Activated CD4-positive, alpha-beta T cell treated with anti-CD3 and anti-CD28 coated beads, Interleukin-2, Interleukin-4, amounts not matched to agents 100 ng/mL and 50 ng/mL, durations not matched to agents 16 hours and 8 hours (primary cell): ENCODE data around the gene KLK3.
"Not testable (repeated sequence)": the region's sequence is repeated elsewhere in the genome, so short reads cannot be mapped to it uniquely, and the experiment has no call there.

Source experiments
- DNase-seq: peaks from one replicate; pipeline ENCODE4 v3.0.0-alpha.2; 2020; ENCODE audit warnings: low spot score

Gene KLK3

DNA sequence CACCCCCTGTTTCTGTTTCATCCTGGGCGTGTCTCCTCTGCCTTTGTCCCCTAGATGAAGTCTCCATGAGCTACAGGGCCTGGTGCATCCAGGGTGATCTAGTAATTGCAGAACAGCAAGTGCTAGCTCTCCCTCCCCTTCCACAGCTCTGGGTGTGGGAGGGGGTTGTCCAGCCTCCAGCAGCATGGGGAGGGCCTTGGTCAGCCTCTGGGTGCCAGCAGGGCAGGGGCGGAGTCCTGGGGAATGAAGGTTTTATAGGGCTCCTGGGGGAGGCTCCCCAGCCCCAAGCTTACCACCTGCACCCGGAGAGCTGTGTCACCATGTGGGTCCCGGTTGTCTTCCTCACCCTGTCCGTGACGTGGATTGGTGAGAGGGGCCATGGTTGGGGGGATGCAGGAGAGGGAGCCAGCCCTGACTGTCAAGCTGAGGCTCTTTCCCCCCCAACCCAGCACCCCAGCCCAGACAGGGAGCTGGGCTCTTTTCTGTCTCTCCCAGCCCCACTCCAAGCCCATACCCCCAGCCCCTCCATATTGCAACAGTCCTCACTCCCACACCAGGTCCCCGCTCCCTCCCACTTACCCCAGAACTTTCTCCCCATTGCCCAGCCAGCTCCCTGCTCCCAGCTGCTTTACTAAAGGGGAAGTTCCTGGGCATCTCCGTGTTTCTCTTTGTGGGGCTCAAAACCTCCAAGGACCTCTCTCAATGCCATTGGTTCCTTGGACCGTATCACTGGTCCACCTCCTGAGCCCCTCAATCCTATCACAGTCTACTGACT, at the start of gene KLK3:
KLK3 (plus strand) TSS at position 280 of the 775 bp plus-strand sequence; CDS start at position 321, 41 bp downstream.
- DNase-seq, result no peak

DNA sequence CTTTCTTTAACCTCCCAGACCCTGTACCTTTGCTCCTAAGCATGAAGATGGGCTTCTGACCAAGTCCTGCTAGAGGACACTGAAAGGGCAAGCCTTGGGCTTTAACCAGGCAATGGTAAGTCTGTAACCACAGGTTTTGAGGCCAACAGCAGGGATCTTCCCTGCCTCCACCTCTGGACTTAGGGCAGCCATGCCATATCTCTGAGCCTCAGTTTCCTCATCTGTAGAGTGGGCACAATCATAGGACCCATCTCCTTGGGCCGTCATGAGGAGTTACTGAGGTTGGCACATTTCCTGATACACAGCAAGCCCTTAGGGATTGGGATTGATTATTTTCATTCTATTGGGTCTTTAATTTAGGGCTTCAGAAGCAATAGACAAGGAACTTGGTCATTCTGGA, 45.9 kb upstream of the KLK3 start:
- no peak for DNase-seq

DNA sequence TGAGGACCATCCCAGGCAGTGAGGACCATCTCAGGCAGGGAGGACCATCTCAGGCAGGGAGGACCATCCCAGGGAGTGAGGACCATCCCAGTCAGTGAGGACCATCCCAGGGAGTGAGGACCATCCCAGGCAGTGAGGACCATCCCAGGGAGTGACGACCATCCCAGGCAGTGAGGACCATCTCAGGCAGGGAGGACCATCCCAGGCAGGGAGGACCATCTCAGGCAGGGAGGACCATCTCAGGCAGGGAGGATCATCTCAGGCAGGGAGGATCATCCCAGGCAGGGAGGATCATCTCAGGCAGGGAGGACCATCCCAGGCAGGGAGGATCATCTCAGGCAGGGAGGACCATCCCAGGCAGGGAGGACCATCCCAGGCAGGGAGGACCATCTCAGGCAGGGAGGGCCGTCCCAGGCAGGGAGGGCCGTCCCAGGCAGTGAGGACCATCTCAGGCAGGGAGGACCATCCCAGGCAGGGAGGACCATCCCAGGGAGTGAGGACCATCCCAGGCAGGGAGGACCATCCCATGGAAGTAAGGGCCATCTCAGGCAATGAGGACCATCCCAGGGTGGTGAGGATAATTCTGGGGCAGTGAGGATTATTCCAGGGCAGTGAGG, 43.0 kb upstream of the KLK3 start:
- not testable (repeated sequence) for DNase-seq

DNA sequence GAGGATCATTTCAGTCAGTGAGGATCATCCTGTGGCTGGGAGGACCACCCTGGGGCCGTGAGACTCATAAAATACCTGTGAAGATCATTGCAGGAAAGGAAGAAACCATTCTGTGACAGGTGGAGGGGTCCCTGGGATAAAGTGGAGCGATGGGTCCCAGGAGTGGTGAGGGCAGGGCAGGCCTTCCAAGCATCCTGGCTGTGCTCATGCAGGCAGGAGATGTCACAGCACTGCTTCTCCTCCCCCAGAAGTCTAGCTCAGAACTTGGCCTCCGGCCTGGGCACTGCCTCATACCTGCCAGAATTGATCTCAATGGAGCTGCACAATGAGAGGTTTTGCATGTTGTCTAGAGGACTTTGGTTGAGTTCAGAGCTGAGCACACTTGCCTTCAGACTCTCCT, 42.2 kb upstream of the KLK3 start:
- no peak for DNase-seq

- DNase-seq, result no peak
Observed at GRCh38 chr19:50814883-50815282, 39.8 kb upstream of the KLK3 start.

- no peak for DNase-seq
Observed at GRCh38 chr19:50815439-50815838, 39.3 kb upstream of the KLK3 start.

DNA sequence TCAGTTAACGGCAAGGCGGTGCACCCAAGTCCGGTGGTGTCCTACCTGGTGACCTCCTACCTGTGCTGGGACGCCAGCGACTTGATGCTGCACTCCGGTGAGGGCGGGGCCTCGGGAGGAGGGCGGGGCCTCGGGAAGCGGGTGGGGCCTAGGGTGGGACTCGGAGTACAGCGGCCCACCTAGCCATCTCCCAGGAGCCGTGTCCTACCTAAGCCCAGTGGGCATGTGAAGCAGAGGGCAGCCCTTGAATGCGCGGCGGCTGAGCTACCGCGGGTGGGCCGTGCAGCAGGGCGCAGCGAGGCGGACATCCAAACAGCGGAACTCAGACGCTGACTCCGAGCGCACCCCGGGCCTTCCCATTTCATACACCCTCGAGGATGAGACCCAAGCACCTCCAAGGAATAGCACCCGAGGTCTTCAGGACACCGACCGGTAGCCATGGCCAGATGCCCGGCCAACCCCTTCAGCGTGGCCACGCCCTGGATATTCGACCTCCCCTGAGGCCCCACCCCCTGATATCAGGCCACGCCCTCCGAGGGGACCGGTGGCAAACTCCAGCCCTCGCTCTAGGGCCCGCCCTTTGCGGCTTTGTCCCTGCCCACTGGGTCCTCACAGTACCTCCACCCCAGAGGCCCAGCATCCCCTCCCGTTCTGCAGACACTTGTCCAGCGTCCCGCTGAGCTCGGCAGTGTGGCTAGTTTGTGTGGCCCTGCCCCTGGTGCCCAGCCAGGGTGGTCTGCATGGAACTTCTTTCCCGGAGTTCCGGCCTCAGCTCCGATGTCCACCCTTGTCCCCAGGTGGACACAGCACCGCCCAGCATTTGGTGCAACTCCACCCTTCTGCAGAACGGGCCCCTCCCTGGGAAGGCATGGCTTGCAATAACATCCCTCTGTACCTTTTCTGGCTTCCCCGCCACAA, 36.5 kb upstream of the KLK3 start:
- peak; percentile 65 for DNase-seq

GRCh38 chr19:50818859-50819472, 35.7 kb upstream of the KLK3 start:
- DNase-seq, result no peak

- DNase-seq, result no peak
Observed at GRCh38 chr19:50819636-50820035, 35.1 kb upstream of the KLK3 start.

- DNase-seq, result no peak
Observed at GRCh38 chr19:50820086-50820485, 34.6 kb upstream of the KLK3 start.

DNA sequence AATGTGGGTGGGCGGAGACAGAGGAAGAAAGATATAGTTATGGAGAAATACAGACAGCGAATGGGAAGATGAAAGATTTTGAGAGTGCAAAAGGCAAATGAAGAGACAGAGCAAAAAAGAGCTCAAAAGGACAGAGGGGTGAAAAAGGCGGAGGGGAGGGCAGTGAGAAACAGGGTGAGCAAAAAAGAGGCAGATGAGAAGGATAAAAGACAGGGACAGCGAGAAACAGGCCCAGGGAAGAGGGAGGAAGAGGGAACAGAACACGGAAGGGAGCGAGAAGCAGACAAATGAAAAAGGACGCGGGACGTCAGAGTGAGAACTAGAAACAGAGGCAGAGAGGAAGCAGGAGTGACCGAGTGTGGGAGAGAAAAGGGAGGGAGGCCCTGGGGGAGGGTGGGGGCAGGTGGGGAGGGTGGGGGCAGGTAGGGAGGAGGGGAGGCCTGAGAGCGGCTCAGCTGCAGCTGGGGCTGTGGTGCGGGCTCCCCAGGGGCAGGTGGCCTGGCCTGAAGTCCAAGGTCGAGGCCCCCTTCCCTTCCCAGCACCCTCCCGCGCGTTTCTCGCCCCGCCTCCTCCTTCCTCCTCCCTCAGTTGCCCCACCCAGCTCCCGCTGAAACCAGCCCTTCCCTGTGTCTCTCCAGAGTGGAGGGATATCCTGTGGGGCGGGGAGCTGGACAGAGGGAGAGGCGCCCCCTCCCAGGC, 34.0 kb upstream of the KLK3 start:
- no peak for DNase-seq

DNA sequence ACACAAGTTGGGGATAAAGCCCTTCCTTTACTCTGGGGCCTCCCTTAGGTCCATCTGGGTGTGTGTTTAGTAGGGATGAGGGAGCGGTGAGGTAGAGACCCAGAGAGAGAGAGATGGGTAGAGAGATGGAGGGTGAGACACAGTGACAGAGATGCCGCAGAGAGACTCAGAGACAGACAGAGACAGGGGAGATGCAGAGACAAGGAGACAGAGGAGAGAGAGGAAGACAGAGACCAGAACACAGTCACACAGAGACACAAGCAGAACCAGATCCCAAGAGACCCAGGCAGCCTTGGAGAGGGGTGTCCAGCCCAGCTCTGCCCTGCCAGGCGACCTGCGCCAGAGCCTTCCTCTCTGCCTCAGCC, 33.5 kb upstream of the KLK3 start:
- DNase-seq, result no peak

DNA sequence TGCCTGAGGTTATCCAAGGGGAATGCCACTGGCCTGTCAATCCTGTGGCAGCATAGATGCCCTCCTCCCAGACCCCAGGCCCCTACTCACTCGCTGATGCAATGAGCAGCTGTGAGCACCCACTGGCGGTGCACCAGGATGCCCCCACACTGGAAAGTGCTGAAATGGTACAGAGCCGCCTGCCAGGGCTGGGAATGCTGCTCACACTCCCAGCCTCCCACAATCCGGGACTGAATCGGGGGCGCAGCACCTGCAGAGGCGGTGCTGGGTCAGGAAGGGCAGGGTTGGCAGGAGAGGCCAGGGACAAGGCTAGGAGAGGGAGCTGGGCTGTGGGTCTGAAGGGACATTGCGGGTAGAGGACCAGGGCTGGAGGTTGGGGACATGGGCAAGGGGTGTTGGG, 33.1 kb upstream of the KLK3 start:
- no peak for DNase-seq

- DNase-seq, result no peak
Observed at GRCh38 chr19:50822661-50823208, 32.0 kb upstream of the KLK3 start.

DNA sequence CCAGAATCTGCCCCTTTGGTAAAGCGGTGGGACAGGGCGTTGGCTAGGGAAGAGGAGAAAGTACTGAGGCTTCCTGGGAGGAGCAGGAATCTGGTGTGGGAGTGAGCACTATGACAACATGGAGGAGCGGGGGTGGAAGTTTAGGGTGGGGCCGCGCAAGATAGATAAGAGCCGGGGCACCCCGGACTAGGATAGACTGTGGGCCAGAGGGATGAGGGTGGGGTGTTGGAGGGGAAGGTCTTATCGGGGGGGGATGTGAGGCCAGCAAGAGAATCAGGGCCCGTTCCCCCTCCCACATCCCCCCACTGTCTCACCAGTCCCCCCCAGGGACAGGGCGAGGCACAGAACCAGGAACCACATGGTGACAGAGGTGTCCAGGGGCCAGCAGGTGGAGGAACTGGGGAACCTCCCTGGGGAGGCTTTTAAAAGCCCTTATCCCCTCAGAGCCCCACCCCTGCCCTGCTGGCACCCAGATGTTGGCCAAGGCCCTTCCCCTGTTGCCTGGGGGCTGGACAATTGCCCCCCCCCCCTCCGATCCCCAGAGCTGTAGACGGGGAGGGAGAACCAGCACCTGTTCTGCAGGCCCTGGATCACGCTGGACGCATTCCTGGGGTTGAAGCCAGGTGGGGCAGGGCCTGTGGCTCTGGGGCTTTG, 31.2 kb upstream of the KLK3 start, which contains the start of gene KLK1:
KLK1 (minus strand) TSS at position 399 of the 654 bp plus-strand sequence; CDS start at position 360, 39 bp downstream.
- no peak for DNase-seq

- DNase-seq, result no peak
Observed at GRCh38 chr19:50826492-50827240, 28.0 kb upstream of the KLK3 start.

- no peak for DNase-seq
Observed at GRCh38 chr19:50827476-50827875, 27.2 kb upstream of the KLK3 start.

DNA sequence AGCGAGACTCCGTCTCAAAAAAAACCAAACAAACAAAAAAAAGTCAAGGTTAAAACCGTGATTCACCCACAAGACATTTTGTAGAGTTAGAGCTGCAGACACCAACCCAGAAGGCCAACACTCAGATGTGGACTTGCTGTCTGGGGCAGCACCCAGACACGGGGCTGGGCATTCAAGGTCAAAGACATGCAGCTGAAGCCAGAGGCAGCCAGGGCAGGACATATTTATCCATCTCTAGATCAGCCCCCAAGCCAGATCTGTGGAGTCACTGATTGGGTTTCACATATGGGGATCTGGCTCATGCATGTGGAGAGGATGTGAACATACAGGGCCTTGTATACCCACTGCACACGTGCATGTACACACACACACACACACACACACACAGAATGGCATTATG, 24.9 kb upstream of the KLK3 start:
- DNase-seq, result no peak

DNA sequence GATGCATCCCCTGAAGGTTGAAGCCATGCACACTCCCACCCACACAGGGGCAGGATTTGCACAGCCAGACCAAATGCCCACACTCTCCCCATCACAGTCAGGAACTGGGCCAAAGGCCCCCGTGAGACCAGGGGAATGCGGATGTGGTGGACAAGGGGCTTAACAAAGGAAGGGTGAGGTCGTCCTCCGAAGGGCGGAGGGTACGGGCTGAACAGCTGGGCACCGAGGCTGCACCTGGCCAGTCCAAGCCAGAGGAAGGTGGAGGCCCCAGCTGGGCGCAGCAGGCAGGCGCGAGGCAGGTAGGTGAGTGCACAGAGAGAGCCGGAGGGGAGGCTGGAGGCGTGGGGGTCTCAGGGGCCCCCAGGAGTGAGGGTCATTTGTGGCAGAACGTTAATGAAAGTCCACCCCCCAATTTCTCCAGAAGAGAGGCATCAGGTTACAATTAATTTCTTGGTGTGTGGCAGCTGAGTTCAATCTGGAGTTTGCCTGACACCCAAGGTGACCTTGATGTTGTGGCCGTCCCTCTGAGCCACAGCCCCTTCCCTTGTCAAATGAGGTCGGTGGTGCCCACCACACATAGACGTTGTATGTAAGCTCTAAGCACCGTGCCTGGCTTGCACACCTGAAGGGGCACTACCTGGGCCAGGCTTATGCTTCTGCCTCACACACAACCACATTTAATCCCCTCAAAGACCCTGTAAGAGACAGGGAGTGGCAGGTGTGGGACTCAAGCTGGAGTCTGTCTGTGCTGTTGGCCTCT, 24.3 kb upstream of the KLK3 start:
- DNase-seq, result no peak
